Cardiac muscle cell (in vitro differentiated cells and primary cell): ENCODE data around the gene TSPAN9. TPM values are rescaled to one million over a fixed set of nuclear protein-coding genes. Genes with fewer than 3 reads are reported as not detected.

Experiments used
- DNase-seq, 2 donors: peaks; one replicate each; pipeline versions ENCODE4 v3.0.0 to v3.0.0-alpha.2; 2010 to 2017; ENCODE audit warnings: low read depth in 1 of 2, low spot score in 1 of 2
- H3K27ac ChIP-seq: fragments of 200-600 bp; sonication (generic); 2 replicates; pipeline ENCODE4 v1.5.1; 2016
- H3K27me3 ChIP-seq: fragments of 200-600 bp; sonication (generic); 2 replicates; pipeline ENCODE4 v1.6.0; 2016; ENCODE audit warnings: control low read depth
- H3K36me3 ChIP-seq: fragments of 200-600 bp; sonication (generic); 2 replicates; pipeline ENCODE4 v1.5.1; 2016; ENCODE audit warnings: control low read depth
- H3K4me1 ChIP-seq: fragments of 200-600 bp; sonication (generic); 2 replicates; pipeline ENCODE4 v1.8.1; 2017; ENCODE audit warnings: low read depth, mild to moderate bottlenecking, mixed run types
- H3K4me3 ChIP-seq: fragments of 200-600 bp; sonication (generic); 2 replicates; pipeline ENCODE4 v1.5.1; 2016; ENCODE audit warnings: mild to moderate bottlenecking
- H3K9me3 ChIP-seq: fragments of 200-600 bp; sonication (generic); 2 replicates; pipeline ENCODE4 v1.5.1; 2017; ENCODE audit warnings: low read depth, mild to moderate bottlenecking, control low read depth
- CTCF ChIP-seq: IDR thresholded peaks from 2 replicates; pipeline ENCODE4 v1.5.1; 2012; ENCODE audit warnings: low read depth, mild to moderate bottlenecking, low read length
- polyA plus RNA-seq: library from polyadenylated mRNA; unstranded; fragments of >200 nt; fragmentation: Nextera tagmentation; extraction: Ambion mirVana; gene quantifications from 2 replicates; pipeline ENCODE4 v1.2.1, GENCODE V29; 2016
- total RNA-seq: library from RNA; depleted of rRNA; stranded (reverse); fragments of >200 nt; gene quantifications from 2 replicates; pipeline ENCODE4 v1.2.3, GENCODE V29; 2016

The TSPAN9 gene
- total and polyA plus RNA-seq, 2 experiments from 2014 or later, result 13.3 to 199 TPM

GRCh38 chr12:3115078-3115477 is 37.9 kb downstream of the TSPAN9 start:
- TF ChIP-seq CTCF, result no peak
- H3K27me3 ChIP-seq, result no peaks in the 10 kb centered on the region

GRCh38 chr12:3116106-3116844 is 39.1 kb downstream of the TSPAN9 start:
- no peaks in the 10 kb centered on the region for H3K27me3 ChIP-seq
- H3K4me1 ChIP-seq, result no peaks in the 10 kb centered on the region
- H3K4me3 ChIP-seq, result no peak overlapping the region
- H3K9me3 ChIP-seq, result no peaks in the 10 kb centered on the region
- TF ChIP-seq CTCF, result no peak
- no peaks in the 10 kb centered on the region for H3K36me3 ChIP-seq
- DNase-seq, result no peak
- no peak overlapping the region for H3K27ac ChIP-seq

More at GRCh38 chr12:3115078-3115477, 37.9 kb downstream of the TSPAN9 start:
- Histone ChIP-seq H3K4me3 (no peak overlapping the region), H3K4me1 (no peaks in the 10 kb centered on the region), H3K27ac (no peak overlapping the region), H3K9me3 (no peaks in the 10 kb centered on the region), H3K36me3 (no peaks in the 10 kb centered on the region)
- DNase-seq, result no peak

- Histone ChIP-seq H3K36me3 (no peaks in the 10 kb centered on the region), H3K27ac (no peak overlapping the region), H3K4me1 (no peaks in the 10 kb centered on the region), H3K27me3 (no peaks in the 10 kb centered on the region), H3K9me3 (no peaks in the 10 kb centered on the region), H3K4me3 (no peak overlapping the region)
- DNase-seq, result peak in 1 of 2 donors; percentile 90
- TF ChIP-seq CTCF, result no peak
Observed at GRCh38 chr12:3117144-3117581, 40.0 kb downstream of the TSPAN9 start.

- no peak overlapping the region for H3K4me3 ChIP-seq
- peak in 1 of 2 donors; percentile 78 for DNase-seq
- H3K36me3 ChIP-seq, result no peaks in the 10 kb centered on the region
- H3K27me3 ChIP-seq, result no peaks in the 10 kb centered on the region
- no peaks in the 10 kb centered on the region for H3K9me3 ChIP-seq
- no peak for TF ChIP-seq CTCF
- H3K4me1 ChIP-seq, result no peaks in the 10 kb centered on the region
- H3K27ac ChIP-seq, result no peak overlapping the region
Observed at GRCh38 chr12:3117591-3118015, 40.4 kb downstream of the TSPAN9 start.

- peak in 1 of 2 donors; percentile 53 for DNase-seq
- no peak overlapping the region for H3K4me3 ChIP-seq
- H3K4me1 ChIP-seq, result no peaks in the 10 kb centered on the region
- no peaks in the 10 kb centered on the region for H3K9me3 ChIP-seq
- no peak for TF ChIP-seq CTCF
- H3K36me3 ChIP-seq, result no peaks in the 10 kb centered on the region
- H3K27ac ChIP-seq, result no peak overlapping the region
- no peaks in the 10 kb centered on the region for H3K27me3 ChIP-seq
Observed at GRCh38 chr12:3119192-3119755, 42.1 kb downstream of the TSPAN9 start.
